ENCODE measurements around the gene RAB40B.

The RAB40B gene

DNA sequence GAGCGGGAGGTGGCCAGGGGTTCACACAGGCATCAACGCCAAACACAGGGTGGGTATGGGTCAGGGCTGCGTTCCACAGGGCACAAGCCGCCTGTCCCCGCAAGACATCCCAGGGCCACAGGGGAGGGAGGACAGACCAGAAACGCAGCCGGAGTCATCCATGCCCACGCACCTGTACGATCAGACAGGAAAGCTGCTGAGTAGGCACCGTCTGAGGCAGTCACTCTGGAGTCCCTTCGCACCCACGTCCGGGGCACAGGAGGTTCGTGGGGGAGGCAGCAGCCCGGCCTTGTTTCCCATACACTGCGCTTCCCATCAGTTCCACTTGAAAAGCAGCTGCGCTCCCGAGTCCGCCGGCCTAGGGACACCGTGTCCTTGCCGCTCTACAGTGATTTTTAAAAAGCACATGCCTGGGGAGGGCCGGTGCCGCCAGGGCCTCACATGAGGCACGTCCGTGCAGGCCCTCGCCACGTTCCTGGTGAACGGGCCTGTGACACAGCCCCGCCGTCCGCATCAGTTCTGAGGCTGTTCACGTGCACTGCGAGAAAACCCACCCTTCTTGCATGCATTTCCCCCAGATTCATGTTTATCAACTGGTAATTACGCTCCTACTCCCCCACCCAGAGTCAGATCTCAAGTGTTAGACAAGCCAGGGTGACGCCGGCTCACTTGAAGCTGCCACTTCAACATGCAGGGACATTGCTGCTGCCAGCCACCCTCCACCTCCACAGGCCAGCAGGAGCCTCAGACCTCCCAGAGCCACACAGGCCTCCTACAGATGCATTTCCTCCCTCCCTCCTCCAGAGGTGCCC is 85.0 kb downstream of the RAB40B start:
- no peak for DNase-seq

DNA sequence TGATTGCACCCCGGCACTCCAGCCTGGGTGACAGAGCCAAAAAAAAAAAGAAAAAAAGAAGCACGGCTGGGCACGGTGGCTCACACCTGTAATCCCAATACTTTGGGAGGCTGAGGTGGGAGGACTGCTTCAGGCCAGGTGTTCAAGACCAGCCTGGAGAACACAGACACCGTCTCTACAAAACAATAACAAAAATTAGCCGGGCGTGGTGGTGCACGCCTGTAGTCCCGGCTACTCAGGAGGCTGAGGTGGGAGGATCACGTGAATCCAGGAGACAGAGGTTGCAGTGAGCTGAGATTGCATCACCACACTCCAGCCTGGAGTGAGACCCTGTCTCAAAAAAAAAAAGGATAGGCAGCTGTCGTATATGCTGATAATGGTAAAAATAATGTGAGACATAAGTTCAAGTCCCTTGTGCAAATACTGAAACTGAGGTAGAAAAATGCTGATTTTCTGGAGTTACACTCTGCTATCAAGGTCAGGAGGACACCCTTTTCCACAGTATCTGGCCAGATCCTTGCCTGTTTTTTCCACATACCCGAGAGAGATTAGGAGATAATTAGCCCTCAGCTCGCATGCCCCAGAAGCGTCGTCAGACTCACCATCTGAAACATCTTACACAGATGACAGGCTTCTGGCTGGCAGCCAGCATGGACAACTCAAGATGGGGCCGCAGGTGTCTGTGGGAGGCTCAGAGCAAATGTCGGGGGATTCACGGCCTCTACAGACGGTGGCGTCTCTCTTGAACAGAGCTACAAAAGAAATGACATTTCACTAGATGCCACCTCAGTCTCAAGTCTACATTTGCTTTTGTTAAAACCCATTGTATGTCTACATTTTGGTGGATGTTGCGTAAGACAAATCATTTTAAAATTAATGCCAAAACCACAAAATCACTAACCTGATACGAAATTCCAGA is 87.1 kb downstream of the RAB40B start:
- peak; percentile 78 for DNase-seq

DNA sequence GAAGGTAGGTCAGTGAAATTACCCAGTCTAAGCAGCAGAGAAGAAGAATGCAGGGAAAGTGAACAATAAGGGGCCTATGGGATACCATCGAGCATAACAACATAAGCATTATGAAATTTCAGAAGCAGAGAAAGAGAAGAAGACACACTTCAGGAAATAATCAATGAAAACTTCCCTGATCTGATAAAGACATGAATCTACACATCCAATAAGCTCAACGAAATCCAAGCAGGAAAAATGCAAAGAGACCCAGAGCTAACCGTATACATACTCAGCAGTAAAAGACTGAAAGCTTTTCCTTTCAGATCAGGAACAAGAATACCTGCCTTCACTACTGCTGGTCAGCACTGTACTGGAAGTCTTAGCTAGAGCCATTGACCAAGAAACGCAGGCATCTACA is 88.8 kb downstream of the RAB40B start:
- DNase-seq, result no peak

DNA sequence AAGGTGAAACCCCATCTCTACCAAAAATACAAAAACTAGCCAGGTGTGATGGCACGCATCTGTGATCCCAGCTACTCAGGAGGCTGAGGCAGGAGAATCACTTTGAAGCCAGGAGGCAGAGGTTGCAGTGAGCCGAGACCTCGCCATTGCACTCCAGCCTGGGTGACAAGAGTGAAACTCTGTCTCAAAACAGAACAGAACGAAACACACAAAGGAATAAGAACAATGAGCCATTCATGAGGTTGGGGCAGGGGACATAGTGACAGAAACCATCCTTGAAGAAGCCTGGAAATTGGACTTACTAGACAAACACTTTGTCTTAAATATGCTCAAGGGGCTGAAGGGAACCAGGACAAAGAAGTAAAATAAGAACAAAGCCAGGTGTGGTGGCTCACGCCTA is 89.7 kb downstream of the RAB40B start:
- DNase-seq, result no peak

DNA sequence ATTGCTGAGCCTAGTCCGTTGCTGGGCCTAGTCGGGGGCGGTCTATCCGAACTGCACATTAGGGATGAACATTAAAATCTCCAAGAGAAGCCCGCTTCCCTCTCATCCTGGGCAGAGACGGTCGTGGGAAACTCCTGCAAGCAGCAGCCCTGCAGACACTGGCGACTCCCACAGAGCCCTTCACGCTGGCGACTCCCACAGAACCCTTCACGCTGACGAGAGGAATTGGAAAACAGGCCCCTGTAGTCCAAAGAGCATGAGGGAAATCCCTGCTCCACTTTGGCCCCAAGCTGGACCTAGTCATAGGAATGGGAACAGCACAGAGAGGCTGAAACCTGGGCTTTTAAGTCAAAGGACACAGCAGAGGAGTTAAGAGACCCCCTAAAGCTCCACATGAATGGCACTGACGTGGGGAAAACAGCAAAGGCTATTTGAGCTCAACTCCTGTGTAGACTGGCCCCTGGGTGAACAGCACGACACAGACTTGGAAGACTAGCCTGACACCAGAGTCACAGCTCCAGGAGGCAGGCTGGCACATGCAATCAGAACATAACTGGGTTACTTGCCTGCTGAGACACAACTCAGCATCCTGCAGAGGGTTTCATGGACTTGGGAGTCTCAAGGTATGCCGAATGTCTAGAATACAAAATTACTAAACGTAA is 92.4 kb downstream of the RAB40B start:
- DNase-seq, result no peak

Data from NCI-H2227 treated with DMSO at 0.1 percent for 48 hours (cell line).